Measurements from ENCODE around the gene RBPJL. TPM values are rescaled to one million over a fixed set of nuclear protein-coding genes. Genes with fewer than 3 reads are reported as not detected.

The RBPJL gene
- total and polyA plus RNA-seq, 2 of the 8 experiments (the other 6 are each of a cell fraction or from before 2014, with no cell fraction given) = 0.67 to 1.3 TPM

DNA sequence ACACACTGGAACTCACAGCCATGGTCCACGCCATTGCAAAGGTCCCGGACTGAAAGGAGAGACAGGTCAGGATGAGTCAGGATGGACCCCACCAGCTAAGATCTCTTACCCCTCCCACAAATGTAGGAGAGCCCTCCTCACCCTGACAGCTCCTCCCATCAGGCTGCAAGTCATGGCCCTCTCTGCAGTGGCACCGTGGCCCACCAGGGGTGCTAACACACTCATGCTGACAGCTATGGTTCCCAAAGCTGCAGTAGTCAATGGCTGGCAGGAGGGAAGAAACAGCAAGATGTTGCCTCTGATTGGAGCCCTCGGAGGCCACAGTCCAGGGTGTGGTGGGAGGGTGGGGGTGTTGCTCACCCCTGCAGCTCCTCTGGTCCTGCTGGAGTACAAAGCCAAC lies 5.7 kb upstream of the RBPJL start:
- Histone ChIP-seq H4K20me1 (replicated peaks in 1 of 2; ENCODE audit: control insufficient read depth in 1 of 2, insufficient read depth in 2 of 2, low read length in 2 of 2) (no peaks in the 10 kb centered on the region), H3K27ac (ENCODE audit: low read depth, low read length) (no peak overlapping the region), H3K18ac (ENCODE audit: extremely low read depth, low read length) (peak overlapping the region; percentile 73; the same call in 1 of the 2 replicates), H3K27me3 (replicated peaks in 1 of 4; ENCODE audit: control insufficient read depth in 3 of 4, extremely low read depth in 1 of 4, insufficient read depth in 3 of 4, low read length in 3 of 4) (no peaks in the 10 kb centered on the region; a peak in 1 of 7 replicates), H3K36me3 (ENCODE audit: control insufficient read depth in 2 of 4, insufficient read depth in 4 of 4, low read length in 3 of 4) (no peaks in the 10 kb centered on the region), H4K8ac (ENCODE audit: extremely low read depth, insufficient read depth, low read length) (no peak overlapping the region; the same call in 1 of the 2 replicates), H3K9me3 (ENCODE audit: insufficient read depth in 2 of 2, low read depth in 1 of 2, low read length in 1 of 2) (no peaks in the 10 kb centered on the region), H3K79me2 (ENCODE audit: control insufficient read depth in 1 of 2, insufficient read depth in 2 of 2, low read length in 2 of 2) (no peaks in the 10 kb centered on the region), H3K23me2 (ENCODE audit: low read depth, low read length) (no peaks in the 10 kb centered on the region), H2BK12ac (ENCODE audit: low read depth, low read length) (no peak overlapping the region), H2AK5ac (ENCODE audit: low read depth, low read length) (no peak overlapping the region), H2BK15ac (ENCODE audit: low read length) (peak overlapping the region; percentile 63; the same call in 1 of the 2 replicates), H3K4ac (replicated peaks; ENCODE audit: insufficient read length, low read depth, low read length) (no peak overlapping the region), H4K5ac (ENCODE audit: insufficient read length, low read depth, low read length) (no peak overlapping the region), H3K56ac (replicated peaks; ENCODE audit: insufficient read length, low read depth, low read length) (peak overlapping the region; percentile 47), H4K91ac (replicated peaks; ENCODE audit: insufficient read length, low read length) (no peak overlapping the region), H3K4me2 (ENCODE audit: insufficient read depth in 1 of 2, low read depth in 2 of 2, low read length in 2 of 2) (no peak overlapping the region), H2BK5ac (ENCODE audit: low read depth, low read length) (no peak overlapping the region; the same call in 1 of the 2 replicates), H2BK20ac (ENCODE audit: low read length) (no peak overlapping the region; the same call in 1 of the 2 replicates), H2BK120ac (replicated peaks; ENCODE audit: low read depth, low read length) (no peak overlapping the region), H2AFZ (ENCODE audit: low read length) (peak overlapping the region; percentile 37; the same call in 1 of the 2 replicates), H3K14ac (ENCODE audit: insufficient read length) (no peak overlapping the region), H3K79me1 (ENCODE audit: low read depth, low read length) (no peaks in the 10 kb centered on the region), H3K23ac (ENCODE audit: insufficient read length) (no peak overlapping the region), H3K4me1 (replicated peaks in 1 of 4; ENCODE audit: control insufficient read depth in 3 of 4, insufficient read depth in 4 of 4, low read length in 3 of 4) (peaks cover 0 to 5% (median 1%) of the 10 kb centered on the region in 4 experiments; a peak in 2 of 7 replicates), H3K9ac (replicated peaks in 1 of 4; ENCODE audit: extremely low read depth in 1 of 4, low read depth in 3 of 4, low read length in 3 of 4) (no peak overlapping the region), H3K4me3 (ENCODE audit: extremely low read depth in 1 of 4, insufficient read depth in 2 of 4, low read depth in 3 of 4, low read length in 4 of 4) (no peak overlapping the region)
- peak; percentile 79 for TF ChIP-seq YY1 (IDR thresholded peaks at IDR 0.05; ENCODE audit: low read depth, low read length)
- TF ChIP-seq, protein P1, sequence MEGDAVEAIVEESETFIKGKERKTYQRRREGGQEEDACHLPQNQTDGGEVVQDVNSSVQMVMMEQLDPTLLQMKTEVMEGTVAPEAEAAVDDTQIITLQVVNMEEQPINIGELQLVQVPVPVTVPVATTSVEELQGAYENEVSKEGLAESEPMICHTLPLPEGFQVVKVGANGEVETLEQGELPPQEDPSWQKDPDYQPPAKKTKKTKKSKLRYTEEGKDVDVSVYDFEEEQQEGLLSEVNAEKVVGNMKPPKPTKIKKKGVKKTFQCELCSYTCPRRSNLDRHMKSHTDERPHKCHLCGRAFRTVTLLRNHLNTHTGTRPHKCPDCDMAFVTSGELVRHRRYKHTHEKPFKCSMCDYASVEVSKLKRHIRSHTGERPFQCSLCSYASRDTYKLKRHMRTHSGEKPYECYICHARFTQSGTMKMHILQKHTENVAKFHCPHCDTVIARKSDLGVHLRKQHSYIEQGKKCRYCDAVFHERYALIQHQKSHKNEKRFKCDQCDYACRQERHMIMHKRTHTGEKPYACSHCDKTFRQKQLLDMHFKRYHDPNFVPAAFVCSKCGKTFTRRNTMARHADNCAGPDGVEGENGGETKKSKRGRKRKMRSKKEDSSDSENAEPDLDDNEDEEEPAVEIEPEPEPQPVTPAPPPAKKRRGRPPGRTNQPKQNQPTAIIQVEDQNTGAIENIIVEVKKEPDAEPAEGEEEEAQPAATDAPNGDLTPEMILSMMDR (IDR thresholded peaks at IDR 0.05; ENCODE audit: control extremely low read depth in 1 of 3, insufficient read depth in 1 of 3, low read depth in 1 of 3, low read length in 3 of 3) = peak; percentile 57 to 81 (median 77)
- TF ChIP-seq RAD21 (IDR thresholded peaks at IDR 0.05 in 1 of 2, conservative IDR thresholded peaks at IDR 0.05 in 1 of 2; ENCODE audit: low read depth in 2 of 2, low read length in 2 of 2) = peak in 1 of 2 experiments; percentile 6; a peak in 1 of 4 replicates
- TF ChIP-seq, protein P2, sequence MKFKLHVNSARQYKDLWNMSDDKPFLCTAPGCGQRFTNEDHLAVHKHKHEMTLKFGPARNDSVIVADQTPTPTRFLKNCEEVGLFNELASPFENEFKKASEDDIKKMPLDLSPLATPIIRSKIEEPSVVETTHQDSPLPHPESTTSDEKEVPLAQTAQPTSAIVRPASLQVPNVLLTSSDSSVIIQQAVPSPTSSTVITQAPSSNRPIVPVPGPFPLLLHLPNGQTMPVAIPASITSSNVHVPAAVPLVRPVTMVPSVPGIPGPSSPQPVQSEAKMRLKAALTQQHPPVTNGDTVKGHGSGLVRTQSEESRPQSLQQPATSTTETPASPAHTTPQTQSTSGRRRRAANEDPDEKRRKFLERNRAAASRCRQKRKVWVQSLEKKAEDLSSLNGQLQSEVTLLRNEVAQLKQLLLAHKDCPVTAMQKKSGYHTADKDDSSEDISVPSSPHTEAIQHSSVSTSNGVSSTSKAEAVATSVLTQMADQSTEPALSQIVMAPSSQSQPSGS (IDR thresholded peaks at IDR 0.05; ENCODE audit: low read length) = no peak
- WGBS, 2 experiments (ENCODE audit: extremely low coverage in 1 of 2, insufficient coverage in 1 of 2, insufficient read length in 1 of 2, insufficient replicate concordance in 2 of 2, low coverage in 1 of 2, low lambda C conversion rate in 2 of 2, missing lambda C conversion rate in 1 of 2) = 82% methylated on average over 4 of the region's 4 CpGs; no CpG with 5 or more reads in 1 of the 2 experiments
- DNase-seq (ENCODE audit: low read depth in 1 of 2, low spot score in 2 of 2) = peak in 1 of 2 experiments; percentile 79
- FAIRE-seq = peak; percentile 50
- ChIA-PET CTCF (ENCODE audit: partially characterized antibody) (interaction anchor here (0.6 to 6.2 kb wide), 17 partner anchors 9 to 483 kb away, joined by 3 to 104 read pairs (median 3); no protein-coding TSS in a partner anchor), POLR2A (ENCODE audit: partially characterized antibody) (no interaction called here)
